Measurements from ENCODE around the gene ALDH18A1.

DNA sequence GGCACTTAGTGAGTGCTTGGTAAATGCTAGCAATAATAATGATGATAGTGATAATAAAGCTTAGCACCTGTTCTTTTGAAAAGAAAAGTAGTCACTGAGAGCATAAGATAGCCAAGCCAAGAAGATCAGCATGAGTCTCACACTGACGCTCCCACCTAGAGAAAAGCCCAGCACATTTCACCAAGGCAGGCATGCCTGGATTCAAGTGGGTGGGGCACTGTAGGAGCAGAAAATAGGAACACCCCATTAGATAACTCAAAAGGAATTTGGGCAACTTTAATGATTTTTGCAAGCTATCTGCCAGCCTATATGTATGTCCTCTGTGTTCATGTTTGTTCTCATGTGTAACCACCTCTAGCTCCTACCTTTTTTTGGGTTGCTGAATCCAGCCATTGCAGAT is 77.2 kb downstream of the ALDH18A1 start:
- TF ChIP-seq PAX5 (IDR thresholded peaks at IDR 0.05; ENCODE audit: insufficient read depth, low read length, severe bottlenecking), result no peak
- TF ChIP-seq POLR2AphosphoS5 (IDR thresholded peaks at IDR 0.05; ENCODE audit: low read depth, low read length), result no peak
- TF ChIP-seq POLR2A (IDR thresholded peaks at IDR 0.05; ENCODE audit: low read depth, low read length), result no peak
